Liver (tissue), 9 donors: Measurements from ENCODE around the gene RPP14. TPM values are rescaled to one million over a fixed set of nuclear protein-coding genes. Genes with fewer than 3 reads are reported as not detected.

Experiments
- DNase-seq: peaks from one replicate; pipeline ENCODE4 v3.0.0-alpha.2; 2017; ENCODE audit warnings: low spot score
- H3K27ac ChIP-seq, 2 donors: one replicate each; pipeline ENCODE4 v1.7.0; 2013; ENCODE audit warnings: inconsistent platforms in 2 of 2, low read length in 2 of 2, control low read depth in 1 of 2, low read depth in 1 of 2, mild to moderate bottlenecking in 1 of 2
- H3K27me3 ChIP-seq, 4 donors: one replicate each; pipeline versions ENCODE4 v1.6.1 to v1.7.0; 2013; ENCODE audit warnings: low read length in 3 of 4, inconsistent platforms in 1 of 4, mild to moderate bottlenecking in 1 of 4, moderate library complexity in 1 of 4; ENCODE audit not compliant: control insufficient read depth in 4 of 4, insufficient read depth in 4 of 4
- H3K36me3 ChIP-seq, 4 donors: one replicate each; pipeline versions ENCODE4 v1.6.1 to v1.7.0; 2013; ENCODE audit warnings: low read length in 3 of 4, mild to moderate bottlenecking in 3 of 4, low read depth in 1 of 4, moderate library complexity in 1 of 4; ENCODE audit not compliant: control insufficient read depth in 4 of 4, insufficient read depth in 3 of 4
- H3K4me1 ChIP-seq, 4 donors: one replicate each; pipeline versions ENCODE4 v1.6.1 to v1.7.0; 2013; ENCODE audit warnings: low read length in 3 of 4, mild to moderate bottlenecking in 3 of 4, moderate library complexity in 1 of 4; ENCODE audit not compliant: control insufficient read depth in 4 of 4, insufficient read depth in 4 of 4
- H3K4me3 ChIP-seq, 3 donors: one replicate each; pipeline versions ENCODE4 v1.6.1 to v1.7.0; 2013; ENCODE audit warnings: low read length in 3 of 3, control low read depth in 1 of 3, low read depth in 1 of 3, mild to moderate bottlenecking in 1 of 3
- H3K9ac ChIP-seq, 2 donors: one replicate each; pipeline ENCODE4 v1.7.0; 2013; ENCODE audit warnings: low read length in 2 of 2, mild to moderate bottlenecking in 2 of 2, moderate library complexity in 2 of 2, control low read depth in 1 of 2, low read depth in 1 of 2
- H3K9me3 ChIP-seq, 4 donors: one replicate each; pipeline versions ENCODE4 v1.6.1 to v1.7.0; 2013; ENCODE audit warnings: low read length in 3 of 4; ENCODE audit not compliant: control insufficient read depth in 4 of 4
- ATF3 ChIP-seq: IDR thresholded peaks from 2 replicates; pipeline ENCODE4 v1.6.1; 2016; ENCODE audit warnings: antibody characterized with exemption
- CTCF ChIP-seq: fragments of 150-350 bp; IDR thresholded peaks from 2 replicates; pipeline ENCODE4 v1.5.1; 2017; ENCODE audit warnings: improper control_type of control experiment, low read depth, low read length; ENCODE audit not compliant: missing input control
- EGR1 ChIP-seq, 2 donors: IDR thresholded peaks; 2 replicates each; pipeline ENCODE4 v1.6.1; 2016 to 2018; ENCODE audit warnings: antibody characterized with exemption in 2 of 2, low read depth in 2 of 2
- FOXA1 ChIP-seq: IDR thresholded peaks from 2 replicates; pipeline ENCODE4 v1.6.1; 2016; ENCODE audit warnings: antibody characterized with exemption
- FOXA2 ChIP-seq: IDR thresholded peaks from 2 replicates; pipeline ENCODE4 v1.6.1; 2016; ENCODE audit warnings: antibody characterized with exemption
- GABPA ChIP-seq, 2 donors: IDR thresholded peaks in 1 of 2; conservative IDR thresholded peaks in 1 of 2; 2 replicates each; pipeline ENCODE4 v1.6.1; 2016; ENCODE audit warnings: antibody characterized with exemption in 2 of 2, mild to moderate bottlenecking in 1 of 2, moderate library complexity in 1 of 2
- HNF4A ChIP-seq, 2 donors: conservative IDR thresholded peaks; 2 replicates each; pipeline ENCODE4 v1.6.1; 2016; ENCODE audit warnings: antibody characterized with exemption in 2 of 2, mild to moderate bottlenecking in 2 of 2
- HNF4G ChIP-seq: IDR thresholded peaks from 2 replicates; pipeline ENCODE4 v1.6.1; 2016; ENCODE audit warnings: antibody characterized with exemption
- JUND ChIP-seq, 2 donors: IDR thresholded peaks; 2 replicates each; pipeline ENCODE4 v1.6.1; 2016; ENCODE audit warnings: antibody characterized with exemption in 2 of 2
- MAX ChIP-seq: IDR thresholded peaks from 2 replicates; pipeline ENCODE4 v1.6.1; 2016; ENCODE audit warnings: antibody characterized with exemption
- NR2F2 ChIP-seq: IDR thresholded peaks from 2 replicates; pipeline ENCODE4 v1.6.1; 2016; ENCODE audit warnings: antibody characterized with exemption
- RAD21 ChIP-seq, 2 donors: IDR thresholded peaks; 2 replicates each; pipeline ENCODE4 v1.6.1; 2016; ENCODE audit warnings: antibody characterized with exemption in 2 of 2, mild to moderate bottlenecking in 2 of 2
- REST ChIP-seq: IDR thresholded peaks from 2 replicates; pipeline ENCODE4 v1.6.1; 2016; ENCODE audit warnings: antibody characterized with exemption, mild to moderate bottlenecking
- RXRA ChIP-seq, 2 donors: IDR thresholded peaks; 2 replicates each; pipeline ENCODE4 v1.6.1; 2017 to 2018; ENCODE audit warnings: antibody characterized with exemption in 2 of 2, mild to moderate bottlenecking in 1 of 2
- SP1 ChIP-seq: IDR thresholded peaks from 2 replicates; pipeline ENCODE4 v1.6.1; 2018; ENCODE audit warnings: antibody characterized with exemption, mild to moderate bottlenecking
- TAF1 ChIP-seq: conservative IDR thresholded peaks from 2 replicates; pipeline ENCODE4 v1.6.1; 2016; ENCODE audit warnings: antibody characterized with exemption, mild to moderate bottlenecking
- YY1 ChIP-seq: IDR thresholded peaks from 2 replicates; pipeline ENCODE4 v1.6.1; 2016; ENCODE audit warnings: antibody characterized with exemption, mild to moderate bottlenecking
- ZBTB33 ChIP-seq: IDR thresholded peaks from 2 replicates; pipeline ENCODE4 v1.6.1; 2016; ENCODE audit warnings: antibody characterized with exemption
- WGBS: extraction: QIAGEN DNeasy Blood & Tissue Kit; methylation state at CpG from one replicate; pipeline ENCODE4 v1.1.7; 2013; 5-methylcytosine and 5-hydroxymethylcytosine counted together
- polyA plus RNA-seq, 2 donors: library from polyadenylated mRNA; stranded (reverse) in 1 of 2; unstranded in 1 of 2; fragments of 200-250 nt in 1 of 2; fragments of >200 nt in 1 of 2; fragmentation: Nextera tagmentation in 1 of 2; extraction: Ambion mirVana in 1 of 2; gene quantifications; one replicate each; pipeline versions ENCODE4 v1.2.1 to v1.2.3, GENCODE V29; 2013 to 2015
- total RNA-seq, 2 donors: library from RNA; depleted of rRNA; stranded (reverse); fragments of >200 nt; gene quantifications; one replicate each; pipeline ENCODE4 v1.2.3, GENCODE V29; 2014
- donor health status: healthy.
- donor health status: healthy.
- donor health status: healthy.
- donor health status: healthy.
- donor health status: healthy.

RPP14 gene
- total and polyA plus RNA-seq, 4 donors = 7.4 to 13.7 (median 10.1) TPM

GRCh38 chr3:58298190-58298589, 7.9 kb upstream of the RPP14 start:
- Histone ChIP-seq H3K27ac (no peak overlapping the region), H3K4me3 (no peak overlapping the region), H3K4me1 (peaks cover 0 to 16% (median 4%) of the 10 kb centered on the region in 4 donors), H3K27me3 (no peaks in the 10 kb centered on the region), H3K9ac (no peak overlapping the region), H3K9me3 (no peaks in the 10 kb centered on the region), H3K36me3 (no peaks in the 10 kb centered on the region)
- TF ChIP-seq RXRA (IDR thresholded peaks at IDR 0.05) (no peak), EGR1 (IDR thresholded peaks at IDR 0.05; ENCODE audit: low read depth in 2 of 2) (no peak), JUND (IDR thresholded peaks at IDR 0.05) (no peak), REST (no peak), SP1 (no peak), FOXA2 (no peak), RAD21 (IDR thresholded peaks at IDR 0.05) (no peak), CTCF (no peak), ZBTB33 (no peak), NR2F2 (no peak), TAF1 (no peak), FOXA1 (no peak), HNF4G (no peak), ATF3 (no peak), MAX (no peak), HNF4A (conservative IDR thresholded peaks at IDR 0.05) (no peak), GABPA (IDR thresholded peaks at IDR 0.05 in 1 of 2, conservative IDR thresholded peaks at IDR 0.05 in 1 of 2) (no peak), YY1 (no peak)
- DNase-seq = no peak
- 50% methylated on average over 3 of the region's 3 CpGs for WGBS

- no peaks in the 10 kb centered on the region for H3K36me3 ChIP-seq
- no peak overlapping the region for H3K9ac ChIP-seq
- no peaks in the 10 kb centered on the region for H3K27me3 ChIP-seq
- H3K9me3 ChIP-seq = no peaks in the 10 kb centered on the region
- H3K4me1 ChIP-seq = peaks cover 0 to 16% (median 4%) of the 10 kb centered on the region in 4 donors
- TF ChIP-seq FOXA2 = no peak
- TF ChIP-seq RAD21 (IDR thresholded peaks at IDR 0.05) = peak in 1 of 2 donors; percentile 9
- no peak overlapping the region for H3K4me3 ChIP-seq
- DNase-seq = no peak
- WGBS = 58% methylated on average over 2 of the region's 2 CpGs
- H3K27ac ChIP-seq = no peak overlapping the region
These were observed 7.0 kb upstream of the RPP14 start for GRCh38 chr3:58299075-58299474.
